ENCODE data around the gene RNF144A. TPM values are rescaled to one million over a fixed set of nuclear protein-coding genes. Genes with fewer than 3 reads are reported as not detected.

The RNF144A gene
- total and polyA plus RNA-seq, 2 donors (not counting 3 experiments of a cell fraction or from before 2014, with no cell fraction given) = 9.7 to 28.8 TPM

DNA sequence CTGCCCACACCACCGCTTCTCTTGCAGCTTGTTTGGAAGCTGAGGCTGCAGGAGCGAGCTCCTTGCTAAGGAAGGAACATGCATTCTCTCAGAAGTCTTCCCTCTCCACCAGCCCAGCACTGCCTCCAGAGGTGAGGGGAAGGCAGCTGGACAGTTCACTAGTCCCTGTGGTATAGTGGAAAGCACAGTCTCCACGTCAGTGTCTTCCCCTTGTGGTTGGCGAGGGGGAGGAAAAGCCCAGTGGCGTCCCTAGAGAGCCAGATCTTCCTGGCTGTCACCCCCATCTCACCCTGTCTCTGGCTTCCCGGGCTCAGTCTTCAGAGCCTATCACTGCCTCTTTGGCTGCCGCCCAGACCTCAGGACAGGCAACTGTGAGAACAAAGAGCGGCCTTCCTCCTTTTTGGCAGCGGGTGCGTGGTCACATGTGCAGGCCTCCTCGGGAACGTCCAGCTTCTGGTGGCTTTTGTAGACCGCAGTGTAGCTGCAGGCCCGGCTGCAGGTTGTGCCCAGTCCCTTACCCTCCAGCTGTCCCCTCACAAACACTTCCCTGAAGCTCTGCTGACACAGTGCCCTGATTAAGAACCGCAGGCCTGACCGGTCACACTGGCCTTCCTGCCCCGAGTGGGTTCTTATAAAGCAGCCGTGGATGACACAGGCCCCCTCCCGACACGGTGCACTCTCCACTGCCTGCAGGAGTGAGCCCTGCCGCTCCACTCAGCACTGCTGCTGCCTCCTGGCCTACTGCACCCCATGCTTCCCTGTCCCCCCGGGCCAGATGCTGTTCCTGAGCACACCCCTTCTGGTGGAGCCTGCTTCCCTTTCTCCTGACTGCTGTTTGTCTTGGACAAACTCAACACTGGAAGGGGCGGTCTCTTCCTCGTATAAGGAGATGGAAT is 90.9 kb downstream of the RNF144A start:
- ChIA-PET POLR2A (no interaction called here), CTCF (interaction anchor here (1.1 to 1.7 kb wide), 3 partner anchors 10 to 88 kb away, joined by 3 to 5 read pairs (median 4); no protein-coding TSS in a partner anchor)
- TF ChIP-seq, protein P1, sequence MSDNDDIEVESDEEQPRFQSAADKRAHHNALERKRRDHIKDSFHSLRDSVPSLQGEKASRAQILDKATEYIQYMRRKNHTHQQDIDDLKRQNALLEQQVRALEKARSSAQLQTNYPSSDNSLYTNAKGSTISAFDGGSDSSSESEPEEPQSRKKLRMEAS (IDR thresholded peaks at IDR 0.05; ENCODE audit: insufficient read depth, insufficient read length) = peak; percentile 29
- no peak for TF ChIP-seq FOS (IDR thresholded peaks at IDR 0.05; ENCODE audit: borderline replicate concordance, insufficient read depth, low read length)
- TF ChIP-seq, protein P2, sequence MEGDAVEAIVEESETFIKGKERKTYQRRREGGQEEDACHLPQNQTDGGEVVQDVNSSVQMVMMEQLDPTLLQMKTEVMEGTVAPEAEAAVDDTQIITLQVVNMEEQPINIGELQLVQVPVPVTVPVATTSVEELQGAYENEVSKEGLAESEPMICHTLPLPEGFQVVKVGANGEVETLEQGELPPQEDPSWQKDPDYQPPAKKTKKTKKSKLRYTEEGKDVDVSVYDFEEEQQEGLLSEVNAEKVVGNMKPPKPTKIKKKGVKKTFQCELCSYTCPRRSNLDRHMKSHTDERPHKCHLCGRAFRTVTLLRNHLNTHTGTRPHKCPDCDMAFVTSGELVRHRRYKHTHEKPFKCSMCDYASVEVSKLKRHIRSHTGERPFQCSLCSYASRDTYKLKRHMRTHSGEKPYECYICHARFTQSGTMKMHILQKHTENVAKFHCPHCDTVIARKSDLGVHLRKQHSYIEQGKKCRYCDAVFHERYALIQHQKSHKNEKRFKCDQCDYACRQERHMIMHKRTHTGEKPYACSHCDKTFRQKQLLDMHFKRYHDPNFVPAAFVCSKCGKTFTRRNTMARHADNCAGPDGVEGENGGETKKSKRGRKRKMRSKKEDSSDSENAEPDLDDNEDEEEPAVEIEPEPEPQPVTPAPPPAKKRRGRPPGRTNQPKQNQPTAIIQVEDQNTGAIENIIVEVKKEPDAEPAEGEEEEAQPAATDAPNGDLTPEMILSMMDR (IDR thresholded peaks at IDR 0.05; ENCODE audit: extremely low read depth in 1 of 2, insufficient read depth in 1 of 2, low read depth in 1 of 2, low read length in 2 of 2) = peak; percentile 11 to 22
- Histone ChIP-seq H3K36me3 (ENCODE audit: control insufficient read depth in 2 of 2, extremely low read depth in 1 of 2, insufficient read depth in 2 of 2, low read length in 2 of 2) (no peaks in the 10 kb centered on the region), H3K9me3 (replicated peaks; ENCODE audit: control insufficient read depth, insufficient read depth, low read length) (no peaks in the 10 kb centered on the region), H4K20me1 (replicated peaks; ENCODE audit: control insufficient read depth, extremely low read depth, insufficient read depth, low read length) (no peaks in the 10 kb centered on the region), H3K27ac (ENCODE audit: insufficient read depth, low read depth, low read length) (no peak overlapping the region), H3K27me3 (ENCODE audit: control insufficient read depth in 2 of 2, insufficient read depth in 2 of 2, low read length in 2 of 2) (no peaks in the 10 kb centered on the region), H3K4me2 (ENCODE audit: insufficient read depth, low read length) (no peak overlapping the region), H3K79me2 (ENCODE audit: control insufficient read depth, insufficient read depth, low read length) (no peaks in the 10 kb centered on the region), H3K4me3 (replicated peaks in 1 of 3; ENCODE audit: insufficient read depth in 1 of 3, low read depth in 1 of 3, low read length in 3 of 3) (no peak overlapping the region), H3K4me1 (ENCODE audit: control insufficient read depth, extremely low read depth, insufficient read depth, low read length) (peaks cover 4% of the 10 kb centered on the region), H2AFZ (ENCODE audit: low read depth, low read length) (no peak overlapping the region), H3K9ac (replicated peaks; ENCODE audit: extremely low read depth, insufficient read depth, low read length) (no peak overlapping the region), H3K9me1 (replicated peaks; ENCODE audit: control insufficient read depth, extremely low read depth, insufficient read depth, low read length) (no peaks in the 10 kb centered on the region)
- intact Hi-C loops (cut with micrococcal nuclease) (loop anchor here (2.0 kb wide), 1 partner anchor 91 kb away; the partner anchor contains the start of gene RNF144A), dilution Hi-C loops (cut with MboI; ENCODE audit: extremely low pct_ligation_motif_present, low sequenced_read_pairs) (no loop called here)
- no TSS peak for BruUV-seq (replicated peaks)
- DNase-seq (ENCODE audit: low read depth, low spot score) (peak; percentile 47), FAIRE-seq (no peak)

Measured in endothelial cell of umbilical vein (primary cell).